Fibroblast of pulmonary artery (primary cell): ENCODE data around the gene LPP.

ENCODE experiments used
- DNase-seq: peaks from one replicate; pipeline ENCODE4 v3.0.0-alpha.2; 2010; ENCODE audit warnings: low read depth
- H3K4me3 ChIP-seq: replicated peaks from 2 replicates; pipeline ENCODE4 v1.5.1; 2011; ENCODE audit warnings: low read depth, mild to moderate bottlenecking, control low read depth, low read length, moderate library complexity
- CTCF ChIP-seq: IDR thresholded peaks from 2 replicates; pipeline ENCODE4 v1.5.1; 2011; ENCODE audit warnings: mild to moderate bottlenecking, control low read depth, low read length, inconsistent platforms; ENCODE audit errors: missing control alignments

Gene LPP

GRCh38 chr3:188874576-188874975 lies 720.6 kb downstream of the LPP start:
- no peak for TF ChIP-seq CTCF
- no peak overlapping the region for H3K4me3 ChIP-seq
- no peak for DNase-seq

DNA sequence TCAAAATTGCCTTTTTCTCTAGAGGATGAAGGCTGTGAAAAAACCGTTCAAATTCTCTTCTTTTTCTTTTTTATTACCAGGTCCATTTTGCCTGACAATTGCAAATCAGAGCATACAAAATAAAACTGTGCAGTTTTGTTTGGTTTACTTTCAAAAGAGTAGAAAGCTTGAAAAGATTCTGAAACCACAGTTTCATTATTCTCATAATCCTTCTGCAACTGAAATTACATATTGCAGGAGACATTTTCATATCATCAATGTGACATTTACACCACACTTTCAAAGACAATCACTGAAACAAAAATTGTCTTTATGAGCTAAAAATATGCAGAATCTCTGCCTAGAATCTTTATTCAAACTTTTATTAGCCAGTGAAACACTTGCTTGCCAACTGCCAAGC lies 721.5 kb downstream of the LPP start:
- DNase-seq, result no peak
- TF ChIP-seq CTCF, result no peak
- no peak overlapping the region for H3K4me3 ChIP-seq

GRCh38 chr3:188876370-188876769 lies 722.4 kb downstream of the LPP start:
- no peak for TF ChIP-seq CTCF
- no peak overlapping the region for H3K4me3 ChIP-seq
- no peak for DNase-seq

- no peak for DNase-seq
- H3K4me3 ChIP-seq, result no peak overlapping the region
- no peak for TF ChIP-seq CTCF
These were observed 723.4 kb downstream of the LPP start for GRCh38 chr3:188877381-188877780.

GRCh38 chr3:188878076-188878475 lies 724.1 kb downstream of the LPP start:
- H3K4me3 ChIP-seq, result no peak overlapping the region
- no peak for DNase-seq
- TF ChIP-seq CTCF, result no peak

DNA sequence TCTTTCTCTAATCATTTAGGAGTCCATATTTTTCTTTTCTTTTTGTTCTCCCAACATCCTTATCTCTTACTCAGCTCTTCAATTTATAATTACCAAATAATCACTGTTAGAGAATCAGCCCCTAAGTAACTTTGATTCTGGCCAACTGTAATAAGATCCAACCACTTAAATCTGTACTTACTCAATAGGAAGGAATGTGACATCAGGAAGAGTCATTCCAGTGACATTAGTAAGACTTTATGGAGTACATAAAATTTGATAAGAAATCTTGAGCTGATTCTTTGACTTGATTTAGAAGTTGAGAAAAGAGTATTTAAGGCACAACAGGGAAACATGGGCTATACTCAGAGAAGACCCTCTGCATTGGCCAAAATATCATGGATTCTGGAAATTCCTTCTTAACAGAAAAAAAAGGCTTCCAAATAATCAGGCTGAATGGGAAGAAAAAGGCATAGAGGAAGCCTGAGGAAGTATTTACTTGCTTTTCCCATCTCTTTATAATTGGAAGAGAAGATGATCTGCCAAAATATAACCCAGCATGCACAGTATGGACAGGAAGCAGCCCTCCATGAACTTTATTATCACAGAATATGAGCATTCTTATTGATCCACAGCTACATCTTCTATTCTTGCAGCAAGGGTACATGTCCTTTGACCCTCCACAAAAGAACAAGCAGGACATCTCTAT lies 728.1 kb downstream of the LPP start:
- H3K4me3 ChIP-seq, result no peak overlapping the region
- DNase-seq, result peak; percentile 85
- no peak for TF ChIP-seq CTCF

DNA sequence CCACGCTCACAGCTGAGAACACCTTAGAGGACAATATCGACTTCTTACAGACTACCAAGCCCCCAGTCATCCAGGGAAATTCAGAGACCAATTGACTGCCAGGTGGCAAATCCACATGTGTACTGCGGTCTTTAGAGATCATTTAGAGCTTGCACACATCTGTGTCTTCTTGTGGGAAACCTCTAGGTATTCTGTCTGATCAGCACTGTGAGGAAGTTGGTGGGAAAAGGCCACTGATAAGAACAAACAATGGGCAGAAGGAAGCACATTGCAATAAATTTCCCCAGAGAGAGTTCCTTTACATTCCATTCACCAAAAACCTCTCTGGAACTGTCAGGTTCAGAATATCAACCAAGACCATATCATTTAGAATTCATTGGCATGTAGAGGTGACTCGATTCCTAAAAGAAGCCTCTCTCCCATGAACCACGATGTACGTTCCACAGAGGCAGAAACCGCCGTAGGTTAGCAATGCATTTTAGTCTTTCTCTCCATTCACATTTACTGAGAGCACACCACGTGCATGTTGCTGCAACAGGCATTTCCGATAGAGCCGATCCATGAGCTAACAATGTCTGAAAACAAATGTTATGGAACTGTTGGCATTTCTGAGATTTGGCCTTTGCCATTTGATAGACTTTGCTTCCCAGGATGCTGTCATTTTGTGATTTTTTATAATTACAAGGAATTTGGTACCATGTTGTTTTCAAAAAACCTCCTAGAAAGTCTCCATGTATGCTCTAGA lies 730.5 kb downstream of the LPP start:
- H3K4me3 ChIP-seq, result no peak overlapping the region
- no peak for TF ChIP-seq CTCF
- peak; percentile 48 for DNase-seq
